HEK293 (cell line): ENCODE results near the gene SURF4.

Source experiments
- CTCF ChIA-PET: fragments of 350-600 bp; formaldehyde crosslinking; extraction: SDS; loops from one replicate; lab custom pipeline; 2021; ENCODE audit warnings: antibody characterized with exemption; lab: Yijun Ruan, JAX
- POLR2A ChIA-PET: fragments of 300-600 bp; formaldehyde crosslinking; extraction: SDS; loops from one replicate; lab custom pipeline; 2020; ENCODE audit warnings: antibody characterized with exemption, inconsistent platforms; lab: Yijun Ruan, JAX
- H3K27ac ChIP-seq: fragments of 200-500 bp; sonication (Bioruptor generic); 2 replicates; pipeline ENCODE4 v1.5.1; 2014; ENCODE audit warnings: low read depth, low read length, control low read depth, inconsistent platforms; ENCODE audit errors: extremely low read depth
- H3K36me3 ChIP-seq, 2 experiments: fragments of 200-500 bp in 1 of 2; sonication (Bioruptor generic) in 1 of 2; 1 replicate in 1 of 2; 2 replicates in 1 of 2; pipeline ENCODE4 v1.5.1; 2014 to 2017; ENCODE audit warnings: inconsistent platforms in 2 of 2, low read length in 2 of 2; ENCODE audit not compliant: control insufficient read depth in 2 of 2, insufficient read depth in 1 of 2
- H3K4me1 ChIP-seq: fragments of 200-500 bp; sonication (Bioruptor generic); 2 replicates; pipeline ENCODE4 v1.5.1; 2014; ENCODE audit warnings: mild to moderate bottlenecking, low read length, inconsistent platforms; ENCODE audit not compliant: control insufficient read depth, insufficient read depth
- H3K4me3 ChIP-seq: 2 replicates; pipeline ENCODE4 v1.5.1; 2011; ENCODE audit warnings: low read depth, mild to moderate bottlenecking, control low read depth, low read length, moderate library complexity
- H3K9me3 ChIP-seq: fragments of 200-500 bp; sonication (Bioruptor generic); 2 replicates; pipeline ENCODE4 v1.5.1; 2014; ENCODE audit warnings: low read depth, low read length, inconsistent platforms; ENCODE audit not compliant: control insufficient read depth, insufficient read depth
- FEZF1 ChIP-seq: fragments of 450-650 bp; formaldehyde crosslinking; IDR thresholded peaks from 2 replicates; pipeline ENCODE4 v1.5.1; 2016; ENCODE audit warnings: missing biosample characterization, missing genetic modification characterization
- GLI4 ChIP-seq: fragments of 450-650 bp; formaldehyde crosslinking; IDR thresholded peaks from 2 replicates; pipeline ENCODE4 v1.5.1; 2016; ENCODE audit warnings: missing biosample characterization, missing genetic modification characterization
- IKZF3 ChIP-seq: fragments of 450-650 bp; IDR thresholded peaks from 2 replicates; pipeline ENCODE4 v1.5.0; 2018; ENCODE audit warnings: missing biosample characterization, mild to moderate bottlenecking, missing genetic modification characterization, moderate library complexity
- OSR2 ChIP-seq: fragments of 450-650 bp; formaldehyde crosslinking; IDR thresholded peaks from 2 replicates; pipeline ENCODE4 v1.5.1; 2016; ENCODE audit warnings: missing biosample characterization, missing genetic modification characterization
- PATZ1 ChIP-seq: fragments of 450-650 bp; formaldehyde crosslinking; IDR thresholded peaks from 2 replicates; pipeline ENCODE4 v1.5.1; 2016; ENCODE audit warnings: missing biosample characterization, missing genetic modification characterization
- PRDM1 ChIP-seq: fragments of 450-650 bp; formaldehyde crosslinking; IDR thresholded peaks from 2 replicates; pipeline ENCODE4; 2016; ENCODE audit warnings: missing biosample characterization, missing genetic modification characterization
- PRDM2 ChIP-seq: fragments of 450-650 bp; formaldehyde crosslinking; IDR thresholded peaks from 2 replicates; pipeline ENCODE4 v1.5.1; 2016; ENCODE audit warnings: missing biosample characterization, missing genetic modification characterization, borderline replicate concordance
- ZBTB10 ChIP-seq: fragments of 450-650 bp; formaldehyde crosslinking; IDR thresholded peaks from 2 replicates; pipeline ENCODE4 v1.5.1; 2016; ENCODE audit warnings: missing biosample characterization, missing genetic modification characterization
- ZBTB6 ChIP-seq: fragments of 450-650 bp; formaldehyde crosslinking; IDR thresholded peaks from 2 replicates; pipeline ENCODE4 v1.5.1; 2017; ENCODE audit warnings: missing biosample characterization, missing genetic modification characterization
- ZEB2 ChIP-seq: fragments of 450-650 bp; formaldehyde crosslinking; IDR thresholded peaks from 2 replicates; pipeline ENCODE4 v1.5.1; 2016; ENCODE audit warnings: missing biosample characterization, missing genetic modification characterization
- ZIC2 ChIP-seq: fragments of 450-650 bp; formaldehyde crosslinking; IDR thresholded peaks from 2 replicates; pipeline ENCODE4 v1.5.1; 2016; ENCODE audit warnings: missing biosample characterization, missing genetic modification characterization
- ZNF184 ChIP-seq: fragments of 450-650 bp; IDR thresholded peaks from 2 replicates; pipeline ENCODE4 v1.5.1; 2018; ENCODE audit warnings: missing biosample characterization, mild to moderate bottlenecking, missing genetic modification characterization
- ZNF311 ChIP-seq: fragments of 450-650 bp; formaldehyde crosslinking; IDR thresholded peaks from 2 replicates; pipeline ENCODE4 v1.5.1; 2017; ENCODE audit warnings: missing biosample characterization, missing genetic modification characterization, borderline replicate concordance
- ZNF341 ChIP-seq: fragments of 450-650 bp; formaldehyde crosslinking; IDR thresholded peaks from 2 replicates; pipeline ENCODE4; 2016; ENCODE audit warnings: low read depth, missing biosample characterization, missing genetic modification characterization
- ZNF416 ChIP-seq: fragments of 450-650 bp; formaldehyde crosslinking; IDR thresholded peaks from 2 replicates; pipeline ENCODE4 v1.5.1; 2016; ENCODE audit warnings: missing biosample characterization, missing genetic modification characterization
- ZNF48 ChIP-seq: fragments of 450-650 bp; formaldehyde crosslinking; IDR thresholded peaks from 2 replicates; pipeline ENCODE4 v1.5.1; 2016; ENCODE audit warnings: missing biosample characterization, missing genetic modification characterization
- ZNF529 ChIP-seq: fragments of 450-650 bp; formaldehyde crosslinking; IDR thresholded peaks from 2 replicates; pipeline ENCODE4 v1.5.1; 2017; ENCODE audit warnings: missing genetic modification characterization, missing biosample characterization; ENCODE audit not compliant: insufficient replicate concordance
- ZNF544 ChIP-seq: fragments of 450-650 bp; formaldehyde crosslinking; IDR thresholded peaks from 2 replicates; pipeline ENCODE4 v1.5.0; 2017; ENCODE audit warnings: missing biosample characterization, missing genetic modification characterization
- ZNF629 ChIP-seq: fragments of 450-650 bp; formaldehyde crosslinking; IDR thresholded peaks from 2 replicates; pipeline ENCODE4 v1.5.1; 2017; ENCODE audit warnings: missing biosample characterization, missing genetic modification characterization
- ZNF677 ChIP-seq: fragments of 450-650 bp; IDR thresholded peaks from 2 replicates; pipeline ENCODE4 v1.5.0; 2018; ENCODE audit warnings: missing biosample characterization, mild to moderate bottlenecking, missing genetic modification characterization, moderate library complexity
- ZNF777 ChIP-seq: fragments of 450-650 bp; formaldehyde crosslinking; IDR thresholded peaks from 2 replicates; pipeline ENCODE4 v1.5.1; 2017; ENCODE audit warnings: missing biosample characterization, missing genetic modification characterization, borderline replicate concordance
- ZSCAN18 ChIP-seq: fragments of 450-650 bp; formaldehyde crosslinking; IDR thresholded peaks from 2 replicates; pipeline ENCODE4 v1.5.1; 2016; ENCODE audit warnings: missing biosample characterization, missing genetic modification characterization
- ZSCAN30 ChIP-seq: fragments of 450-650 bp; IDR thresholded peaks from 2 replicates; pipeline ENCODE4 v1.5.1; 2018; ENCODE audit warnings: missing biosample characterization, mild to moderate bottlenecking, missing genetic modification characterization, moderate library complexity

Gene SURF4

GRCh38 chr9:133368249-133368881 lies 7.5 kb downstream of the SURF4 start (continued):
- TF ChIP-seq ZIC2 (peak; percentile 85), ZNF629 (peak; percentile 72), ZEB2 (0 out of 2 replicates have a peak, but pooled peaks have one; percentile 46), ZNF341 (tag by site-specific recombination) (peak; percentile 73; the same call in 1 of the 2 replicates), ZNF184 (tag by site-specific recombination) (no peak), ZBTB10 (no peak), IKZF3 (tag by site-specific recombination) (peak; percentile 35; the same call in 1 of the 2 replicates), ZNF48 (no peak), ZBTB6 (no peak)

GRCh38 chr9:133367778-133368177 lies 8.1 kb downstream of the SURF4 start:
- CTCF ChIA-PET = interaction anchor here (1.1 to 1.5 kb wide), 2 partner anchors 8 to 119 kb away, joined by 4 read pairs; no protein-coding TSS in a partner anchor
- Histone ChIP-seq H3K4me3 (no peak overlapping the region), H3K4me1 (no peaks in the 10 kb centered on the region), H3K36me3 (peaks cover 0 to 93% of the 10 kb centered on the region in 2 experiments; a peak in 2 of 3 replicates), H3K27ac (no peak overlapping the region), H3K9me3 (no peaks in the 10 kb centered on the region)
- POLR2A ChIA-PET = interaction anchor here (1.6 to 2.9 kb wide), 2 partner anchors 14 to 19 kb away, joined by 4 to 18 read pairs; partner anchors contain the start of genes MED22 and RPL7A
- TF ChIP-seq ZNF677 (tag by site-specific recombination) (no peak), ZNF529 (tag by site-specific recombination) (no peak), FEZF1 (tag by site-specific recombination) (no peak), PATZ1 (tag by site-specific recombination) (no peak), OSR2 (tag by site-specific recombination) (no peak), PRDM2 (no peak), ZNF777 (tag by site-specific recombination) (no peak), ZNF544 (tag by site-specific recombination) (no peak), ZSCAN30 (tag by site-specific recombination) (no peak), GLI4 (no peak), ZSCAN18 (no peak), ZNF416 (tag by site-specific recombination) (no peak), ZNF311 (tag by site-specific recombination) (no peak), PRDM1 (tag by site-specific recombination) (no peak)
